ENCODE measurements around the gene UQCR10.

The UQCR10 gene

GRCh38 chr22:29737251-29738117, 29.7 kb upstream of the UQCR10 start:
- H3K4me1 ChIP-seq (ENCODE audit: control insufficient read depth, insufficient read depth, low read length), result peaks cover 13% of the 10 kb centered on the region
- H3K36me3 ChIP-seq (ENCODE audit: control insufficient read depth, insufficient read depth, low read length), result no peaks in the 10 kb centered on the region
- 86 to 89% methylated on average over 22 of the region's 22 CpGs for WGBS, 2 experiments
- H3K27me3 ChIP-seq (ENCODE audit: control insufficient read depth, insufficient read depth, low read length, poor library complexity, severe bottlenecking), result no peaks in the 10 kb centered on the region
- no peak overlapping the region for H3K4me3 ChIP-seq (ENCODE audit: insufficient read depth, low read depth, low read length)
- no peaks in the 10 kb centered on the region for H3K9me3 ChIP-seq (ENCODE audit: control insufficient read depth, low read length)
- no peak overlapping the region for H3K27ac ChIP-seq (ENCODE audit: insufficient read depth, low read depth, low read length, poor library complexity, severe bottlenecking)

DNA sequence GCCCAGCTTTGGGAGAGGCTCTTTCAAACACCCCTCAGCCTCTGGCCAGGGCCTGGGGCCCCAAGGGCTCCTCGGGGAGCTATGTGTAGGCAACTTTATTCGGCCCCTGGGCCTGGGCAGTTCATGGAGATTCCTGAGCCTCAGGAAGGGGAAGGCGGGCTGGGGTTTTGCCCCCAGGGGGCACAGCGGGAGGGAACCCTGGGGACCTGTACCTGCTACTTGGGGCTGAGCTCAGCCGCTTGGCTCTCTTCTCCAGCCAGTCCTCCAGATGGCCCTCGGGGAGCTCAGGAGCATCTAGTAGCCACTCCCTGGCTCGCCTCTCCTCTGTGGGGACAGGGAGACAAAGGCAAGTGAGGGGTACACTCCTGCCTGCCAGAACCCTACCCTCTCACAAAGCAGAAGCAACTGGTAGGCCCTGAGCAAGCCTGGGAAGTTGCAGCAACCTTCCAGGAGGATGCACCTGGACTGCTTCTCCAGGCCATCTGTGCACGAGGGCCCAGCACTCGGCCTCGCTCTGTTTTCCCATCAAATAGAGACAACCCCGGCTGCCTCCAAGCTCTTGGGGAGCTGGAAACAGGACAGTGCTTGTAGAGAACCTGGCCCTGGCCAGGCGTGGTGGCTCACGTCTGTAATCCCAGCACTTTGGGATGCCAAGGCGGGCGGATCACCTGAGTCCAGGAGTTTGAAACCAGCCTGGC, 28.9 kb upstream of the UQCR10 start:
- Histone ChIP-seq H3K4me1 (ENCODE audit: control insufficient read depth, insufficient read depth, low read length) (peaks cover 13% of the 10 kb centered on the region), H3K4me3 (ENCODE audit: insufficient read depth, low read depth, low read length) (no peak overlapping the region), H3K9me3 (ENCODE audit: control insufficient read depth, low read length) (no peaks in the 10 kb centered on the region), H3K27ac (ENCODE audit: insufficient read depth, low read depth, low read length, poor library complexity, severe bottlenecking) (no peak overlapping the region), H3K36me3 (ENCODE audit: control insufficient read depth, insufficient read depth, low read length) (no peaks in the 10 kb centered on the region), H3K27me3 (ENCODE audit: control insufficient read depth, insufficient read depth, low read length, poor library complexity, severe bottlenecking) (no peaks in the 10 kb centered on the region)
- 88 to 89% methylated on average over 15 of the region's 15 CpGs for WGBS, 2 experiments

- no peak overlapping the region for H3K27ac ChIP-seq (ENCODE audit: insufficient read depth, low read depth, low read length, poor library complexity, severe bottlenecking)
- 95% methylated on average over 17 of the region's 17 CpGs for WGBS, 2 experiments
These were observed 27.8 kb upstream of the UQCR10 start for GRCh38 chr22:29739346-29739875.

DNA sequence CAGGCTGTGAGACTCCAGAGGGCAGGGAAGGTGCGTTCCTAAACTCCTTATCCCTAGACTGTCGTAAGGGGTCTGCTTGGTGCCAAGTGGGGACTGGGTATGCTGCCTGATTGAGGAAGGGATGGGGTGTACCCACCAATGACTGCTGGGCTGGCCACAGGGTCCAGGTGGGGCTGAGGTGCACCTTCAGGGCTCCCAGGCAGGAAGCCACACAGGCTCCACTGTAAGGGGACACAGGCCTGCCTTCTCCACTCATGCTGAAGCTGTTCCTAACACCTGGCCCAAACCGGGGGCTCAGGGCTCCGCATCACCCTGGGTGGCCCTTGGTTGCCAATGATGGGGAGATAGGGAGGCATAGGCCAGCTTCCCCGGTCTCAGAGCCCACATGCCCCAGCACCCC, 27.0 kb upstream of the UQCR10 start:
- Histone ChIP-seq H3K4me1 (ENCODE audit: control insufficient read depth, insufficient read depth, low read length) (peaks cover 3% of the 10 kb centered on the region), H3K27ac (ENCODE audit: insufficient read depth, low read depth, low read length, poor library complexity, severe bottlenecking) (no peak overlapping the region), H3K36me3 (ENCODE audit: control insufficient read depth, insufficient read depth, low read length) (no peaks in the 10 kb centered on the region), H3K4me3 (ENCODE audit: insufficient read depth, low read depth, low read length) (no peak overlapping the region), H3K9me3 (ENCODE audit: control insufficient read depth, low read length) (no peaks in the 10 kb centered on the region), H3K27me3 (ENCODE audit: control insufficient read depth, insufficient read depth, low read length, poor library complexity, severe bottlenecking) (no peaks in the 10 kb centered on the region)
- 95 to 96% methylated on average over 5 of the region's 5 CpGs for WGBS, 2 experiments

More at GRCh38 chr22:29739346-29739875, 27.8 kb upstream of the UQCR10 start:
- Histone ChIP-seq H3K9me3 (ENCODE audit: control insufficient read depth, low read length) (no peaks in the 10 kb centered on the region), H3K27me3 (ENCODE audit: control insufficient read depth, insufficient read depth, low read length, poor library complexity, severe bottlenecking) (no peaks in the 10 kb centered on the region), H3K4me1 (ENCODE audit: control insufficient read depth, insufficient read depth, low read length) (peaks cover 11% of the 10 kb centered on the region), H3K4me3 (ENCODE audit: insufficient read depth, low read depth, low read length) (no peak overlapping the region), H3K36me3 (ENCODE audit: control insufficient read depth, insufficient read depth, low read length) (no peaks in the 10 kb centered on the region)

DNA sequence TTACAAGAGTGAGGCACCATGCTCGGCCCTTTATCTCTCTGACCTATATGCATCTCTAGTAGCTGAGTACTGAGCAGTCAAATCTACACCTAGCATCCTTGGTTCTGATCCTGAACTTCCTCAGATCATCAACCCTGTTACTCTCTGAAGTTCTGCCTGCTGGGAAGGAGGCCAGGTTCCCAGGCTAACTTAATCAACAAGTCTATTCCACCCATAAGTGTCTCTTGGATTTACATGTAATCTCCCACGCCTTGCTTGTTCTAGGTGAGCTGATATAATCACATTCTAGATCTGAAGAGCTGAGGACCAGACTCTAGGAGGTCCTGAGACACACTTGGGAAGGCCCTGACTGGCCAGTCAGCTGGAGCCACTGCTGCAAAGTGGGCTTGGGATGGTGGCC, 25.2 kb upstream of the UQCR10 start:
- no peaks in the 10 kb centered on the region for H3K9me3 ChIP-seq (ENCODE audit: control insufficient read depth, low read length)
- WGBS, 2 experiments, result 92 to 95% methylated on average over 2 of the region's 2 CpGs
- no peak overlapping the region for H3K27ac ChIP-seq (ENCODE audit: insufficient read depth, low read depth, low read length, poor library complexity, severe bottlenecking)
- no peaks in the 10 kb centered on the region for H3K4me1 ChIP-seq (ENCODE audit: control insufficient read depth, insufficient read depth, low read length)
- H3K36me3 ChIP-seq (ENCODE audit: control insufficient read depth, insufficient read depth, low read length), result no peaks in the 10 kb centered on the region
- no peak overlapping the region for H3K4me3 ChIP-seq (ENCODE audit: insufficient read depth, low read depth, low read length)
- no peaks in the 10 kb centered on the region for H3K27me3 ChIP-seq (ENCODE audit: control insufficient read depth, insufficient read depth, low read length, poor library complexity, severe bottlenecking)

- WGBS, 2 experiments, result 87 to 89% methylated on average over 13 of the region's 13 CpGs
- Histone ChIP-seq H3K4me3 (ENCODE audit: insufficient read depth, low read depth, low read length) (no peak overlapping the region), H3K27me3 (ENCODE audit: control insufficient read depth, insufficient read depth, low read length, poor library complexity, severe bottlenecking) (no peaks in the 10 kb centered on the region), H3K4me1 (ENCODE audit: control insufficient read depth, insufficient read depth, low read length) (no peaks in the 10 kb centered on the region), H3K27ac (ENCODE audit: insufficient read depth, low read depth, low read length, poor library complexity, severe bottlenecking) (no peak overlapping the region), H3K36me3 (ENCODE audit: control insufficient read depth, insufficient read depth, low read length) (no peaks in the 10 kb centered on the region), H3K9me3 (ENCODE audit: control insufficient read depth, low read length) (no peaks in the 10 kb centered on the region)
These were observed 24.8 kb upstream of the UQCR10 start for GRCh38 chr22:29742326-29742725.

GRCh38 chr22:29744902-29745301, 22.3 kb upstream of the UQCR10 start:
- Histone ChIP-seq H3K27me3 (ENCODE audit: control insufficient read depth, insufficient read depth, low read length, poor library complexity, severe bottlenecking) (no peaks in the 10 kb centered on the region), H3K4me1 (ENCODE audit: control insufficient read depth, insufficient read depth, low read length) (no peaks in the 10 kb centered on the region), H3K9me3 (ENCODE audit: control insufficient read depth, low read length) (no peaks in the 10 kb centered on the region), H3K36me3 (ENCODE audit: control insufficient read depth, insufficient read depth, low read length) (no peaks in the 10 kb centered on the region), H3K4me3 (ENCODE audit: insufficient read depth, low read depth, low read length) (no peak overlapping the region), H3K27ac (ENCODE audit: insufficient read depth, low read depth, low read length, poor library complexity, severe bottlenecking) (no peak overlapping the region)
- 91 to 95% methylated on average over 8 of the region's 8 CpGs for WGBS, 2 experiments

DNA sequence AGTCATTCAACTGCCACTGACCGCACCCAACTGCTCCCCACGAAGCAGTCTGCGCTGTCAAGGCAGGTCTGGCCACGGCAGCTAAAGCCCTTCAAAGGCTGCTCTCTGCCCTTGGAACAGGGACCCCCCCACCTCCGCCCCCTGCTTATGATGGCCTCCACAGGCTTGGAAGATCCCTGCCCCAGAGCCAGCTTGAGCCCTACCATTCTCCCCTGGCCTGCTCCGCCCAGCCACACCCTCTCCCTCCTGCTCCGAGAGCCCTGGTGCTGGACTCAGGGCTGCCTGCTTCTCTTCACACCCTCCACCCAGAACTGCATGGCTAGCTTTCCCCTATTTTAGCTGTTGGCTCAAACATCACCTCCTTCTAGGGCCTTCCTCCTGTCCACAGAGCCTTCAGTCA, 19.3 kb upstream of the UQCR10 start:
- Histone ChIP-seq H3K27ac (ENCODE audit: insufficient read depth, low read depth, low read length, poor library complexity, severe bottlenecking) (no peak overlapping the region), H3K36me3 (ENCODE audit: control insufficient read depth, insufficient read depth, low read length) (no peaks in the 10 kb centered on the region), H3K9me3 (ENCODE audit: control insufficient read depth, low read length) (no peaks in the 10 kb centered on the region), H3K4me1 (ENCODE audit: control insufficient read depth, insufficient read depth, low read length) (no peaks in the 10 kb centered on the region), H3K4me3 (ENCODE audit: insufficient read depth, low read depth, low read length) (no peak overlapping the region), H3K27me3 (ENCODE audit: control insufficient read depth, insufficient read depth, low read length, poor library complexity, severe bottlenecking) (no peaks in the 10 kb centered on the region)
- WGBS, 2 experiments, result 90 to 93% methylated on average over 7 of the region's 7 CpGs

DNA sequence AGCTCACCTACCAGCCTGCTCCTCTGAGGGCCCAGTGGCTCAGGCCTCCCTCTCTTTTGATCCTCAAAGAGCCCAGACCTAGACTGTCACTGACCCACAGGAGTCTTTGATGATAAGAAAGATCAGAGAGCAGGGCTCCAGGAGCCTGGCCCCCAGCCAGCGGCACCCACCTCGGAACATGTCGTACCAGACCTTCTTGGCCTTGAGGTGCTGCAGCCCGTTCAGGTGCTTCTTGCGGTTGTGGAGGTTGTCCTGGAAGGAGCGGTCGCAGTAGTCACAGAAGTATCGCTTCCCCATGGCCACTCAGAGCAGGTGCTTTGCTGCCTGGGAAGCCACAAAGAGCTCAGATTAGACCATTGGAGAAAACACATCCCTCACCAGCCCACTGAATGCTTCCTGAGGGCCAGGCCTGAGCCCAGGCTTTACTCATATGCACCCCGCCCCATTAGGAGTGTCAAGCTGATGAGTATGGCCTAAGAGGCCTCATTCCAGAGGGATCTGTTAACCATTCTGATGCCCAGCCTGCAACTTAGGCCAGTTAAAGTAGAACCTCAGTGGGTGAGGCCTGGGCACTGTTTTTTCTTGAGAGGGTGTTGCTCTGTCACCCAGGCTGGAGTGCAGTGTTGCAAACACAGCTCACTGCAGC, 18.8 kb upstream of the UQCR10 start:
- H3K27me3 ChIP-seq (ENCODE audit: control insufficient read depth, insufficient read depth, low read length, poor library complexity, severe bottlenecking), result no peaks in the 10 kb centered on the region
- no peaks in the 10 kb centered on the region for H3K4me1 ChIP-seq (ENCODE audit: control insufficient read depth, insufficient read depth, low read length)
- H3K27ac ChIP-seq (ENCODE audit: insufficient read depth, low read depth, low read length, poor library complexity, severe bottlenecking), result no peak overlapping the region
- no peaks in the 10 kb centered on the region for H3K36me3 ChIP-seq (ENCODE audit: control insufficient read depth, insufficient read depth, low read length)
- H3K4me3 ChIP-seq (ENCODE audit: insufficient read depth, low read depth, low read length), result no peak overlapping the region
- no peaks in the 10 kb centered on the region for H3K9me3 ChIP-seq (ENCODE audit: control insufficient read depth, low read length)
- 95 to 97% methylated on average over 9 of the region's 9 CpGs for WGBS, 2 experiments

- H3K27me3 ChIP-seq (ENCODE audit: control insufficient read depth, insufficient read depth, low read length, poor library complexity, severe bottlenecking), result no peaks in the 10 kb centered on the region
- no peak overlapping the region for H3K27ac ChIP-seq (ENCODE audit: insufficient read depth, low read depth, low read length, poor library complexity, severe bottlenecking)
- WGBS, 2 experiments, result 92 to 95% methylated on average over 3 of the region's 3 CpGs
- no peaks in the 10 kb centered on the region for H3K36me3 ChIP-seq (ENCODE audit: control insufficient read depth, insufficient read depth, low read length)
- H3K9me3 ChIP-seq (ENCODE audit: control insufficient read depth, low read length), result no peaks in the 10 kb centered on the region
- H3K4me1 ChIP-seq (ENCODE audit: control insufficient read depth, insufficient read depth, low read length), result no peaks in the 10 kb centered on the region
- no peak overlapping the region for H3K4me3 ChIP-seq (ENCODE audit: insufficient read depth, low read depth, low read length)
These were observed 17.1 kb upstream of the UQCR10 start for GRCh38 chr22:29750029-29750428.
